GM12873 (cell line): ENCODE results near the gene ABCG4.

Experiments
- TF ChIP-seq, protein P1 (sequence below): IDR thresholded peaks from 2 replicates; pipeline ENCODE4 v1.5.1; 2012; ENCODE audit warnings: low read depth, mild to moderate bottlenecking, moderate library complexity, low read length, control low read depth; ENCODE audit not compliant: insufficient read depth; ENCODE audit errors: missing control alignments

ABCG4 gene

DNA sequence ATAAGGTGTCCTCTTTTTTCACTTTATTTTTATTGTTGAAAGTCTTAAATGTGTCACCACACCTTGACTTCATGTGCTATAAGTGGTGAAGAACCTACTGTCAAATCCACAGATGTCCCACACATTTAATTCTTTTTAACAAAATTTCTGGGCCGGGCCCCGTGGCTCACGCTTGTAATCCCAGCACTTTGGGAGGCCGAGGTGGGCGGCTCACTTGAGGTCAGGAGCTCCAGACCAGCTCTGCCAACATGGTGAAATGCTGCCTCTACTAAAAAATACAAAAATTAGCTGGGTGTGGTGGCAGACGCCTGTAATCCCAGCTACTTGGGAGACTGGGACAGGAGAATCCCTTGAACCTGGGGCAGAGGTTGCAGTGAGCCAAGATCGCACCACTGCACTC is 60.3 kb downstream of the ABCG4 start:
- TF ChIP-seq, protein P1, sequence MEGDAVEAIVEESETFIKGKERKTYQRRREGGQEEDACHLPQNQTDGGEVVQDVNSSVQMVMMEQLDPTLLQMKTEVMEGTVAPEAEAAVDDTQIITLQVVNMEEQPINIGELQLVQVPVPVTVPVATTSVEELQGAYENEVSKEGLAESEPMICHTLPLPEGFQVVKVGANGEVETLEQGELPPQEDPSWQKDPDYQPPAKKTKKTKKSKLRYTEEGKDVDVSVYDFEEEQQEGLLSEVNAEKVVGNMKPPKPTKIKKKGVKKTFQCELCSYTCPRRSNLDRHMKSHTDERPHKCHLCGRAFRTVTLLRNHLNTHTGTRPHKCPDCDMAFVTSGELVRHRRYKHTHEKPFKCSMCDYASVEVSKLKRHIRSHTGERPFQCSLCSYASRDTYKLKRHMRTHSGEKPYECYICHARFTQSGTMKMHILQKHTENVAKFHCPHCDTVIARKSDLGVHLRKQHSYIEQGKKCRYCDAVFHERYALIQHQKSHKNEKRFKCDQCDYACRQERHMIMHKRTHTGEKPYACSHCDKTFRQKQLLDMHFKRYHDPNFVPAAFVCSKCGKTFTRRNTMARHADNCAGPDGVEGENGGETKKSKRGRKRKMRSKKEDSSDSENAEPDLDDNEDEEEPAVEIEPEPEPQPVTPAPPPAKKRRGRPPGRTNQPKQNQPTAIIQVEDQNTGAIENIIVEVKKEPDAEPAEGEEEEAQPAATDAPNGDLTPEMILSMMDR: no peak

DNA sequence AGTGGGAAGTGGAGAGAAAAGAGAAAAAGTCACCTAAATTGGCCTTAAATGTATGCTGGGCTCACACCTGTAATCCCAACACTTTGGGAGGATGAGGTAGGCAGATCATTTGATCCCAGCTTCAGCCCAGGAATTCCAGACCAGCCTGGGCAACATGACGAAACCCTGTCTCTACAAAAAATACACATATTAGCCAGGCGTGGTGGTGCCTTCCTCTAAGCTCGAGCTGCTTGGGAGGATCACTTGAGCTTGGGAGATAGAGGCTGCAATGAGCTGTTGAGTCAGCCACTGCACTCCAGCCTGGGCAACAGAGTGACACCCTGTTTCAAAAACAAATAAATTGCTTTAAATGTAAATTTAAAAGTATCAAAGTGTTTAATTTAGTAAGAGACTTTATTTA is 61.2 kb downstream of the ABCG4 start:
- TF ChIP-seq, protein P1: no peak
